Epithelial cell of prostate (primary cell): ENCODE results near the gene HCN2.
"Not testable (repeated sequence)": the region's sequence is repeated elsewhere in the genome, so short reads cannot be mapped to it uniquely, and the experiment has no call there.

Experiments used
- DNase-seq: peaks from one replicate; pipeline ENCODE4 v3.0.0-alpha.2; 2011; ENCODE audit warnings: low read depth, low spot score
- H3K27ac ChIP-seq: fragments of 450-650 bp; 2 replicates; pipeline ENCODE4 v1.5.1; 2017; ENCODE audit warnings: mild to moderate bottlenecking

The HCN2 gene

GRCh38 chr19:617551-618246 lies 28.0 kb downstream of the HCN2 start:
- DNase-seq, result no peak
- H3K27ac ChIP-seq, result no peak overlapping the region

- no peak for DNase-seq
- H3K27ac ChIP-seq, result no peak overlapping the region
Observed at GRCh38 chr19:618247-618619, 28.6 kb downstream of the HCN2 start.

GRCh38 chr19:618674-619285 lies 29.1 kb downstream of the HCN2 start:
- H3K27ac ChIP-seq, result no peak overlapping the region
- DNase-seq, result no peak

GRCh38 chr19:619286-620002 lies 29.8 kb downstream of the HCN2 start:
- H3K27ac ChIP-seq, result no peak overlapping the region
- DNase-seq, result no peak

- no peak for DNase-seq
- no peak overlapping the region for H3K27ac ChIP-seq
Observed at GRCh38 chr19:620166-620862, 30.6 kb downstream of the HCN2 start.

- not testable (repeated sequence) for DNase-seq, H3K27ac ChIP-seq
Observed at GRCh38 chr19:621191-621590, 31.5 kb downstream of the HCN2 start.

- H3K27ac ChIP-seq, result no peak overlapping the region
- DNase-seq, result no peak
Observed at GRCh38 chr19:621819-622218, 32.1 kb downstream of the HCN2 start.

GRCh38 chr19:622666-623065 lies 33.0 kb downstream of the HCN2 start:
- no peak for DNase-seq

GRCh38 chr19:623175-623916 lies 33.7 kb downstream of the HCN2 start:
- H3K27ac ChIP-seq, result no peak overlapping the region
- no peak for DNase-seq

More at GRCh38 chr19:622666-623065, 33.0 kb downstream of the HCN2 start:
- no peak overlapping the region for H3K27ac ChIP-seq

GRCh38 chr19:623974-624373 lies 34.3 kb downstream of the HCN2 start:
- no peak overlapping the region for H3K27ac ChIP-seq
- no peak for DNase-seq

GRCh38 chr19:624433-625109 lies 34.9 kb downstream of the HCN2 start:
- DNase-seq, result no peak
- no peak overlapping the region for H3K27ac ChIP-seq

- H3K27ac ChIP-seq, result no peak overlapping the region
- no peak for DNase-seq
Observed at GRCh38 chr19:625257-625656, 35.6 kb downstream of the HCN2 start.

- H3K27ac ChIP-seq, DNase-seq: not testable (repeated sequence)
Observed at GRCh38 chr19:626566-626965, 36.9 kb downstream of the HCN2 start.

- no peak overlapping the region for H3K27ac ChIP-seq
- DNase-seq, result no peak
Observed at GRCh38 chr19:628168-628567, 38.5 kb downstream of the HCN2 start.

GRCh38 chr19:629515-629914 lies 39.8 kb downstream of the HCN2 start:
- not testable (repeated sequence) for DNase-seq, H3K27ac ChIP-seq

GRCh38 chr19:629961-630714 lies 40.5 kb downstream of the HCN2 start:
- no peak overlapping the region for H3K27ac ChIP-seq
- DNase-seq, result no peak

GRCh38 chr19:632579-633067 lies 42.9 kb downstream of the HCN2 start:
- peak overlapping the region; percentile 42 for H3K27ac ChIP-seq
- no peak for DNase-seq

- peak; percentile 89 for DNase-seq
- peak within 1 kb of the TSS; percentile 42 for H3K27ac ChIP-seq
Observed at GRCh38 chr19:633068-633785, 43.5 kb downstream of the HCN2 start, which contains the start of gene POLRMT. POLRMT (minus strand) TSS chr19:633537; CDS start chr19:633512, 25 bp downstream.
